CD4-positive, alpha-beta T cell treated with Interleukin-17A for 1 hour (primary cell): ENCODE results near the gene REX1BD.
"Not testable (repeated sequence)": the region's sequence is repeated elsewhere in the genome, so short reads cannot be mapped to it uniquely, and the experiment has no call there.

Experiments used
- DNase-seq: peaks from one replicate; pipeline ENCODE4 v3.0.0-alpha.2; 2020

Gene REX1BD

GRCh38 chr19:18588611-18589379 lies at the start of gene REX1BD:
TSS of gene REX1BD (plus strand) at chr19:18588798. CDS start at chr19:18588802, 4 bp downstream.
- DNase-seq = peak; percentile 90

GRCh38 chr19:18539372-18539771 lies 49.2 kb upstream of the REX1BD start:
- DNase-seq = no peak

DNA sequence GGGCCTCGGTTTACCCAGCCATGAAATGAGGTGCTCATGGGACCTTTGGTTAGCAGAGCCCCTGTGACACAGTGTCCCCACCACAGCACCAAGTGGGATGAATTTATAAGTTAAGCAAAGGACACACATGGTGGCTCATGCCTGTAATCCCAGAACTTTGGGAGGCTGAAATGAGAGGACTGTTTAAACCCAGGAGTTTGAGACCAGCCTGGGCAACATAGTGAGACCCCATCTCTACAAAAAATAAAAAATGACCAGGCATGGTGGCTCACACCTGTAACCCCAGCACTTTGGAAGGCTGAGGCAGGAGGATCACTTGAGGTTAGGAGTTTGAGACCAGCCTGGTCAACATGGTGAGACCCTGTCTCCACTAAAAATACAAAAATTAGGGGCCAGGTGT lies 48.4 kb upstream of the REX1BD start:
- not testable (repeated sequence) for DNase-seq

DNA sequence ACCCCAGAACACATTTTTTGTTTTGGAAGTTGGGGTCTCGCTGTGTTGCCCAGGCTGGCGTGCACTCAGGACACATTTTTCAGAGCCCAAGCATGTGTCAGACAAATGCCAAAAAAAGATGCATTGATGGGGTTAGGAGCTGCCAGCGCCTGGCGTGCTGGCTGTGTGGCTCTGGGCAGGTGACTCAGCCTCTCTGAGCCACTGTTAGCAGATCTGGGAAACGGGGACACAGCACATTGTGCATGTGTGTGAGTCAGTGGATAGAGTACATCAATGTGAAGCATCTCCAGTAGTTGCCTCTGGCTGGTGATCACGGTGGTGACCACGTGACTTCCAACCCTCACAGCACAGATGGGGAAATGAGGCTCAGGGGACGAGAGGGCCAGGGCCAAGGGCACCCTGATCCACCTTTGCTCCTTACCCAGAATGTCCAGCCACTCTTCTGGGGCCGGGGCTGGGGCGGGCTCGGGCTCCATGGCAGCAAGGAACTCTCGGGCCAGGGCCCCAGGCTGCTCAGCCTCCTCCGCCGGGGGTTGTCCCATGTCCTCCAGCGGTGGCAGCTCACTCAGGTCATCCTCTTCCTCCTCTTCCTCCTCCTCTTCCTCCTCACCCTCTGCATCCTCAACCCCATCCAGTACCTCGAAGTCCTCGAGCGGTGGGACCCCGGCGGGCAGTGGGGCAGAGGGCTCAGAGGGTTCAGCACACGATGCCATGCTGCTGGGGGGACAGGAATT lies 47.2 kb upstream of the REX1BD start:
- no peak for DNase-seq

DNA sequence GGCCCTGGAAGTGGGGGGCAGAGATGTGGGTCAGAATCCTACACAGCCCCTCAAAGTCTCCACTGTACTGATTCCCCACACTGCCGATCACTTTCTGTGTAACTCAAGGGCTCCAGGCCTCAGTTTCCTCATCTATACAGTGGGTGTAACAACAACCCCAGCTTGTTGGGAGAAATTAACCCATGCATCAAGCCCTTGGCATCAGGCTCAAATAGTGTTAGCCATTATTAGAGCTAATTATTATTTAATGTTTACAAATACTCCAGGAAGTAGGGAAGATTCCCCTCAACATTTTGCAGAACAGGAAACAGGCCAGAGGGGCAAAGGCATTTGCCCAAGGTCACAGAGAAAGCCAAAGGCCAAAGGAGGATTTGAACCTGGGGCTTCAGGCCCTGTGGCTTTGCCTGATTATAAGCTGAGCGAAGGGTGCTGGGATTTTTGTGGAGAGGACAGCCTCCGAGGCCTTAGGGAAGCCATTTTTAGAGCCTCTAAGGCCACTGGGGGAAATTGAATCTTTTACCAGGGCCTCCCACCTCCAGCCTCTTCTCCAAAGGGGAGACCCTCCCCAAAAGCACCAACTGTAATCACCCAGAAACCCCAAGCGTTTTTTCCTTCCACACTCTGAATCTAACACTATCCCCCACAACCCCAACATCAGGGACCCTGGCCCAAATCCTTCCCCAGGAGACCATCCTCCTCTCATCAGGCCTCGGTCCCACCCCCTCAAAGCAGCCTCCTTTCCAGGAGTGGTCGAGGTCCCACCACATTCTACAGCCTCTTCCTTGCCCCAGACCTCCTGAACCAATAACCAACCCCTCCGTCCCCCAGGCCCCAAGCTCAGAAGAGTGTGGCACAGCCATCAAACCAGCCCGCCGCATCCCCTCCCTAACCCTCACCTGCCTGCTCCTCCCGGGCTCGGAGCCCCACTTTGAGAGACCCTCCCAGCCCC lies 46.3 kb upstream of the REX1BD start:
- DNase-seq = no peak

GRCh38 chr19:18542941-18543813 lies 45.4 kb upstream of the REX1BD start, which contains the start of gene FKBP8:
TSS of gene FKBP8 (minus strand) at chr19:18543573. CDS start at chr19:18541970, 1,603 bp downstream.
- peak; percentile 94 for DNase-seq

DNA sequence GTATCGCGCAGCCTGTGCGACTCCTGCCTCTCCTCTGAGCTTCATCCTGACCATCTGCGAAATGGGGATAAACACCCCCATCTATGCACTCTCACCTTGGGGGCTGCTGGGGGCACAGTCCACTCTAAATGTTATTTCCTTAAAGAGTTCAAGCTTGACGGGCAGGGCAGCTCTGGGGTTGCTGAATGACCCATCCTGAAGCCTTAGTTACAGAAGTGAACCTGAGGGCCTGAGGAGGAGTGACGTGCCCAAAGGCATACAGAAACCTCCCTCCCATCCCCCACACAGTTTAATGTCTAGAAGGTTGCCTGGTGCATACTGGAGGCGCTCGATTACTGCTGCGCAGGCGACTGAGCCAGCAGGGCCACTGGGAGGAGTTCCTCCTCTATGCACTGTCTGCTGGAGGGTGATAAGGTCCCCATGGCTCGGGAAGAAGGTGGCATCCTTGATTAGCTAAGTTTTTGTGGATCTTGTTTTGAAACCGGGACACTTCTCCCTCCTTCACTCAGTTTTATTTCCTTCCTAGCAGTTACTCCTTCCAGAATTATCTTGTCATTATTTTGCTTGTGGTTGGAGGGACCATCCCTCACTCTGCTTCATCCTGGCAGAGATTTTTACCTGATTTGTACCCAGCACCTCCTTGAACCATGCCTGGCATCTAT lies 44.7 kb upstream of the REX1BD start:
- DNase-seq = peak; percentile 92

- no peak for DNase-seq
Observed at GRCh38 chr19:18551631-18552030, 37.0 kb upstream of the REX1BD start.

DNA sequence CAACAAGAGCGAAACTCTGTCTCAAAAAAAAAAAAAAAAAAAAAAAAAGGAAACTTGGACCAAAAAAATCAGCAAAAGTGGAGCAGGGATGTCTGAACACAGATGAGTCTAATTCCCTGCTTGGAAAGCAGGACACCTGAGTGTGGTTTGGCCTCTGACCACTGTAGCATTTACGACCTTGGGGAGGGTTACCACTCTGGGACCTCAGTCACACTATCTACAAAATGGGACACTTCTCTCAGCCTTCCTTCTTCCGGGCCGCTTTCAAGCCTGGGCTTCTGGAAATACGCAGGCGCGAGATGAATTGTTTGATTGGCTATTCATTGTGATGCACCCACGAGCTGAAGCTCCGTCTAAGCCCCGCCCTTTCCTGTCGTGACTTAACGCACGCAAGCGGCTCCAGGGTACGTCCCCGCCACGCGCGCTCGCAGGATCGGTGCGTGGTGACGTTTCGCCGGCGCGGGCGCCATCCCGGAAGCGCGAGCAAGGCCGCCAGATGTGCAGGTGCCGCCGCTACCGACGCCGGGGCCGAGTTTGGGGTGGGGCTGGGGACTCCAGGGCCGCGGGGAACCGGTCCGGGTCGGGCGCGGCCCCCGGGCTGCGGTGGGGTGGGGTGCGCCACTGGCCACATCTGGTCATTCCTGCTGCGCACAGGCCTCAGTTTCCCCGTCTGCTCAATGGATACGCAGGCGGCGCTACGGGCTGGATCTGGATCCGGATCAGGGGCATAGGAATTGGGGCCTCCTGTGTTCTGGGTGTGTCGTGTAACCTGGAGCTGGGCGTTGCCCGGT lies 31.0 kb upstream of the REX1BD start, which contains the start of gene KXD1:
TSS of gene KXD1 (plus strand) at position 460 of the 791 bp plus-strand sequence. CDS start 4,187 bp downstream, outside the sequence.
- DNase-seq = peak; percentile 99

DNA sequence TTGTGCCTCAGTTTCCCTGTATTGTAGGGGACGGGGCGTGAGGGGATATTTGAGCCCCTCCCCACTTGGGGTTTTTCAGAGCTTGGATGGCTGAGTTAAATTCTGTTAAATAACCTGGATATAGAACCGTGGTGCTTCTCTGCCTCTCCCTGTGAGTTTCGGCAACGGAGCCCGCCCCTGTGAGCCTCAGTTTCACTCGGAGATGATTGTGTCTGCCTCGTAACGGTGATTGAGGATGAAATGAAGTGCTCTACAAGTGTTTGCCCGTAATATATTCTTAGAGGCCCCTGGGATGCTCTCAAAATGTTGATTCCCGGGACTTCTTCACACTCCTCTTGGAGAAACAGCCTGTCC lies 30.4 kb upstream of the REX1BD start:
- peak; percentile 13 for DNase-seq

DNA sequence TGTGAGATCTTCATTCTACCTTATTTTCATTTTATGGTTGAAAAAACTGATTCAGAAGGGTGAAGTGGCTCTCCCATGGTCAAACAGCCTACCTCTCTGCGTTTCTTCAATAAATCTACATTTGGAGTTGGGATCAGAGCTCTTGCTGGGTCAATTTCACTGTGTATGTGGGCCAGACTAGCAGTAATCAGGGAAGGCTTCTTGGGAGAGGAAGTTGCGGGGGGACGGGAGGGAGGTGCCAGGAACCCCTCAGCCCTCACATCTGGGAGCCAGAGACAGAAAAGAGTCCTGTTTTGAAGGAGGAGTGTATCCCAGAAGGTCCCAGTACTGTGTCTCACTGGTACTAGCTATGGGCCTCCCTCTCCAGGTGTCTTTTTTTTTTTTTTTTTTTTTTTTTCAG lies 30.0 kb upstream of the REX1BD start:
- DNase-seq = no peak

DNA sequence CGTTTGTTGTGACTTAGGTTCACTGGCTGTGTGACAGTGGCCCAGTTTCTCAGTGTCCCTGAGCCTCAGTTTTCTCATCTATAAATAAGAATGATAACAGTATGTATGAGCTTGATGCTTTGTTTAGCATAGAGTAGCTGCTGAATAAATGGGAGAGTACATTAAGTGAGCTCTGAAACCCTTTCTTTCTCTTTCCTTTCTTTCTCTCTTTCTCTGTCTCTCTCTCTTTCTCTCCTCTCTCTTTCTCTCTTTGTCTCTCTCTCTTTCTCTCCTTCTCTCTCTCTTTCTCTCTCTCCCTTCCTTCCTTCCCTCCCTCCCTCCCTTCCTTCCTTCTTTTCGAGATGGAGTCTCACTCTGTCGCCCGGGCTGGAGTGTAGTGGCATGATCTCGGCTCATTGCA lies 28.9 kb upstream of the REX1BD start:
- DNase-seq = peak; percentile 14

- DNase-seq = no peak
Observed at GRCh38 chr19:18562086-18562485, 26.5 kb upstream of the REX1BD start.

DNA sequence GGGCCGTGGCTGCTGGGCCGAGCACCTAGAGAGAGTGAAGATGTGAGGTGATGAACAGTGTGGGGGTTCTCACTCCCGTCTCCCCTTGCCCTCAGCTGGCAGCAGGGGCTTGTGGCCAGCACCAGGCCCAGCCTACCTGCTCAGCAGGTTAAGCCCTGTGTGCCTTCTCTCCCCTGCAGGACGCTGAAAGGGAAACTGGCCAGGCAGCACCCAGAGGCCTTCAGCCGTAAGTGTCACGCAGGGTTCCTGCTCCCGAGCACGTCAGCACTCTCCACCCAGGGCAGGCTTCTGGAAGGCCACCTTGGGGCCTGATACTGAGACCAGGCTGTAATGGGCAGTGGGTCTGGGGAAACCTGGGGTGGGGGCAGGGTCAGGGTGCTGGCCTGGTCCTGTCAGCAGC lies 21.6 kb upstream of the REX1BD start:
- no peak for DNase-seq

DNA sequence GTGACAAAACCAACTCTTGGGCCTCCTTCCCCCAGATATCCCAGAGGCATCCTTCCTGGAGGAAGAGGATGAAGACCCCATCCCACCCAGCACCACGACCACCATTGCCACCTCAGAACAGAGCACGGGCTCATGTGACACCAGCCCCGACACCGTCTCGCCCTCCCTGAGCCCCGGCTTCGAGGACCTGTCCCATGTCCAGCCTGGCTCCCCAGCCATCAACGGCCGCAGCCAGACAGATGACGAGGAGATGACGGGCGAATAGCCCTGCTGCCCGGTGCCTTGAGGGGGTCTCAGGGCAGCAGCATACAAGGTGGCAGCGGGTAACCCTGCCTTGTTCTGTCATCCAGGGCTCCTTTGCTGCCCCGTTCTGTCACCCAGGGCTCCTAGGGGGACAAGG lies 20.2 kb upstream of the REX1BD start:
- DNase-seq = no peak

DNA sequence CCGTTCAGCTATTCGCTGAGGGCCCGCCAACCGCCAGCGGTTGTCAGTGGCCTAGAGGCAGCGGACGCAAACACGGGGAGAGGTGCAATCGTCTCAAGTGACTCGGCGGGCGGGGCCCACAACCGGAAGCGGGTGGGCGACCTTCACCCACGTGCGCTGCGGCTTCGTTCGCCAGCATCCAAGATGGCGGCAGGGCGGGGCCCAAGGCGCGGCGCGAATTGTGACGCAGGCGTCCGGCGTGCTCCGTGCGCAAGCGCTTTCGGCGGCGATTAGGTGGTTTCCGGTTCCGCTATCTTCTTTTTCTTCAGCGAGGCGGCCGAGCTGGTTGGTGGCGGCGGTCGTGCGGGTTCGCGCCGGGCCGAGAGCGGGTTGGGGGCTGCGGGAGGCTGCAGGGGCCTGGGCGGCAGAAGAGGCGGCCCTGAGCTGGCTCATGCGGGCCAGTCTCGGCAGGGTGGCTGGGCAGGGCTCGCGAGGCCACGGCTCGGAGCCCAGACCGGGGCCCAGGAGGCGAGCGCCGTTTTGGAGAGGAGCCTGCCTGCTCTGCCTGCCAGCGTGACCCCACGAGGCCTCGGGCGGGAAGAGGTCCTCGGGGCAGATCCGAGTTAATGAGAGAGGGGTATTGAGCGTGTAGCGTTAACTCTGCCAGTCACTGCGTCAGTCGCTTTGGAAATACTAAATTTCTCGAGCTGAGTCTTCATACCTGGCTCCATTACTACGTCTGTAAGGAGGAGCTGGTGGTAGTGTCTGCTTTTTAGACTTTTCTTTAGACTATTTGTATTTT lies 16.8 kb upstream of the REX1BD start, which contains the start of gene UBA52:
TSS of gene UBA52 (plus strand) at position 294 of the 781 bp plus-strand sequence. CDS start 1,444 bp downstream, outside the sequence.
- peak; percentile 99 for DNase-seq

GRCh38 chr19:18574691-18575291 lies 13.8 kb upstream of the REX1BD start:
- no peak for DNase-seq

GRCh38 chr19:18576383-18576782 lies 12.2 kb upstream of the REX1BD start:
- DNase-seq = no peak

GRCh38 chr19:18577365-18577914 lies 11.2 kb upstream of the REX1BD start:
- DNase-seq = no peak
